ENCODE results near the gene KRTAP1-1. TPM values are rescaled to one million over a fixed set of nuclear protein-coding genes. Genes with fewer than 3 reads are reported as not detected.

KRTAP1-1 gene
- total RNA-seq, 3 donors from 2014 or later (not counting 1 experiment from before 2014, with no cell fraction given), result not detected

DNA sequence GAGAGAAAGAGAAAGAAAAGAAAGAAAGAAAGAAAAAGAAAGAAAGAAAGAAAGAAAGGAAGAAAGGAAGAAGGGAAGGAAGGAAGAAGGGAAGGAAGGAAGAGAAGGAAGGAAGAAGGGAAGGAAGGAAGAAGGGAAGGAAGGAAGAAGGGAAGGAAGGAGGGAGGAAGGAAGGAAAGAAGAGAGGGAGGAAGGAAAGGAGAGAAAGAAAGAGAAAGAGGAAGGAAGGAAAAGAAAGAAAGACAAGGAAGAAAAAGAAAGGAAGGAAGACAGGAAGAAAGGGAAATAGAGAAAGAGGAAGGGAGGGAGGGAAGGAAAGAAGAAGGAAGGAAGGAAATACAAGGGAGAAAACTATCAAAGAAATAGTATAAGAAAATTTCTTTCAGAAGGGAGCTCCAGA lies 35.5 kb upstream of the KRTAP1-1 start:
- peaks cover 8% of the 10 kb centered on the region for H3K27me3 ChIP-seq (ENCODE audit: control insufficient read depth, insufficient read depth, low read length)
- ATAC-seq (no peak), DNase-seq (no peak)
- H3K4me1 ChIP-seq (ENCODE audit: control insufficient read depth, insufficient read depth, low read length), result no peaks in the 10 kb centered on the region
- H3K9me3 Mint-ChIP-seq, result no peaks in the 10 kb centered on the region
- no peak overlapping the region for H3K4me3 Mint-ChIP-seq
- TF ChIP-seq, protein P1, sequence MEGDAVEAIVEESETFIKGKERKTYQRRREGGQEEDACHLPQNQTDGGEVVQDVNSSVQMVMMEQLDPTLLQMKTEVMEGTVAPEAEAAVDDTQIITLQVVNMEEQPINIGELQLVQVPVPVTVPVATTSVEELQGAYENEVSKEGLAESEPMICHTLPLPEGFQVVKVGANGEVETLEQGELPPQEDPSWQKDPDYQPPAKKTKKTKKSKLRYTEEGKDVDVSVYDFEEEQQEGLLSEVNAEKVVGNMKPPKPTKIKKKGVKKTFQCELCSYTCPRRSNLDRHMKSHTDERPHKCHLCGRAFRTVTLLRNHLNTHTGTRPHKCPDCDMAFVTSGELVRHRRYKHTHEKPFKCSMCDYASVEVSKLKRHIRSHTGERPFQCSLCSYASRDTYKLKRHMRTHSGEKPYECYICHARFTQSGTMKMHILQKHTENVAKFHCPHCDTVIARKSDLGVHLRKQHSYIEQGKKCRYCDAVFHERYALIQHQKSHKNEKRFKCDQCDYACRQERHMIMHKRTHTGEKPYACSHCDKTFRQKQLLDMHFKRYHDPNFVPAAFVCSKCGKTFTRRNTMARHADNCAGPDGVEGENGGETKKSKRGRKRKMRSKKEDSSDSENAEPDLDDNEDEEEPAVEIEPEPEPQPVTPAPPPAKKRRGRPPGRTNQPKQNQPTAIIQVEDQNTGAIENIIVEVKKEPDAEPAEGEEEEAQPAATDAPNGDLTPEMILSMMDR (IDR thresholded peaks at IDR 0.05), result peak; percentile 13
- no peaks in the 10 kb centered on the region for H3K9me3 ChIP-seq (ENCODE audit: control insufficient read depth, insufficient read depth, low read length)
- no peaks in the 10 kb centered on the region for H3K36me3 Mint-ChIP-seq
- H3K27me3 Mint-ChIP-seq (ENCODE audit: low read depth in 2 of 2), result peaks cover 30 to 42% of the 10 kb centered on the region in 2 donors
- H3K27ac ChIP-seq (ENCODE audit: low read length), result no peak overlapping the region
- no peaks in the 10 kb centered on the region for H3K4me1 Mint-ChIP-seq
- no peak overlapping the region for H3K27ac Mint-ChIP-seq
- no peaks in the 10 kb centered on the region for H3K36me3 ChIP-seq (ENCODE audit: control insufficient read depth, insufficient read depth, low read length)
- no peak overlapping the region for H3K4me3 ChIP-seq (ENCODE audit: low read length)
- intact Hi-C loops (cut with micrococcal nuclease), result no loop called here

GRCh38 chr17:41073676-41074075 lies 32.4 kb upstream of the KRTAP1-1 start:
- Mint-ChIP-seq H3K4me1 (no peaks in the 10 kb centered on the region), H3K4me3 (no peak overlapping the region), H3K27me3 (ENCODE audit: low read depth in 2 of 2) (peaks cover 20 to 28% of the 10 kb centered on the region in 2 donors), H3K9me3 (no peaks in the 10 kb centered on the region), H3K36me3 (no peaks in the 10 kb centered on the region), H3K27ac (no peak overlapping the region)
- Histone ChIP-seq H3K4me3 (ENCODE audit: low read length) (no peak overlapping the region), H3K27ac (ENCODE audit: low read length) (no peak overlapping the region), H3K36me3 (ENCODE audit: control insufficient read depth, insufficient read depth, low read length) (no peaks in the 10 kb centered on the region), H3K27me3 (ENCODE audit: control insufficient read depth, insufficient read depth, low read length) (peaks cover 8% of the 10 kb centered on the region), H3K9me3 (ENCODE audit: control insufficient read depth, insufficient read depth, low read length) (no peaks in the 10 kb centered on the region), H3K4me1 (ENCODE audit: control insufficient read depth, insufficient read depth, low read length) (no peaks in the 10 kb centered on the region)
- DNase-seq (no peak), ATAC-seq (no peak)
- TF ChIP-seq, protein P1 (IDR thresholded peaks at IDR 0.05), result no peak
- WGBS (ENCODE audit: insufficient coverage), result 91% methylated on average over 2 of the region's 2 CpGs
- intact Hi-C loops (cut with micrococcal nuclease), result no loop called here

- H3K9me3 ChIP-seq (ENCODE audit: control insufficient read depth, insufficient read depth, low read length), result no peaks in the 10 kb centered on the region
- H3K36me3 ChIP-seq (ENCODE audit: control insufficient read depth, insufficient read depth, low read length), result no peaks in the 10 kb centered on the region
- H3K4me3 ChIP-seq (ENCODE audit: low read length), result no peak overlapping the region
- no peak for DNase-seq
- H3K27me3 ChIP-seq (ENCODE audit: control insufficient read depth, insufficient read depth, low read length), result peaks cover 3% of the 10 kb centered on the region
- TF ChIP-seq, protein P1 (IDR thresholded peaks at IDR 0.05), result no peak
- no peak overlapping the region for H3K27ac ChIP-seq (ENCODE audit: low read length)
- no peaks in the 10 kb centered on the region for H3K4me1 ChIP-seq (ENCODE audit: control insufficient read depth, insufficient read depth, low read length)
- no peak for ATAC-seq
- no peak overlapping the region for H3K4me3 Mint-ChIP-seq
- WGBS (ENCODE audit: insufficient coverage), result 86% methylated on average over 5 of the region's 5 CpGs
- H3K9me3 Mint-ChIP-seq, result no peaks in the 10 kb centered on the region
- no peaks in the 10 kb centered on the region for H3K36me3 Mint-ChIP-seq
- peaks cover 20 to 22% of the 10 kb centered on the region in 2 donors for H3K27me3 Mint-ChIP-seq (ENCODE audit: low read depth in 2 of 2)
- no peak overlapping the region for H3K27ac Mint-ChIP-seq
- no peaks in the 10 kb centered on the region for H3K4me1 Mint-ChIP-seq
- intact Hi-C loops (cut with micrococcal nuclease), result no loop called here
Measured at GRCh38 chr17:41071606-41072360, 30.5 kb upstream of the KRTAP1-1 start.

- Mint-ChIP-seq H3K27ac (no peak overlapping the region), H3K4me3 (no peak overlapping the region), H3K27me3 (ENCODE audit: low read depth in 2 of 2) (peaks cover 0 to 4% of the 10 kb centered on the region in 2 donors), H3K4me1 (no peaks in the 10 kb centered on the region), H3K36me3 (no peaks in the 10 kb centered on the region), H3K9me3 (no peaks in the 10 kb centered on the region)
- H3K27ac ChIP-seq (ENCODE audit: low read length), result no peak overlapping the region
- TF ChIP-seq, protein P1 (IDR thresholded peaks at IDR 0.05), result no peak
- no peaks in the 10 kb centered on the region for H3K36me3 ChIP-seq (ENCODE audit: control insufficient read depth, insufficient read depth, low read length)
- WGBS (ENCODE audit: insufficient coverage), result 41% methylated on average over 3 of the region's 3 CpGs
- H3K4me3 ChIP-seq (ENCODE audit: low read length), result no peak overlapping the region
- no peaks in the 10 kb centered on the region for H3K27me3 ChIP-seq (ENCODE audit: control insufficient read depth, insufficient read depth, low read length)
- no peak for DNase-seq
- H3K9me3 ChIP-seq (ENCODE audit: control insufficient read depth, insufficient read depth, low read length), result no peaks in the 10 kb centered on the region
- intact Hi-C loops (cut with micrococcal nuclease), result no loop called here
- no peak for ATAC-seq
- H3K4me1 ChIP-seq (ENCODE audit: control insufficient read depth, insufficient read depth, low read length), result no peaks in the 10 kb centered on the region
Measured at GRCh38 chr17:41069031-41069430, 27.8 kb upstream of the KRTAP1-1 start.
